HL-60 (cell line): ENCODE data around the gene TCERG1.

Source experiments
- DNase-seq, 2 experiments: peaks; one replicate each; pipeline ENCODE4 v3.0.0-alpha.2; 2010 to 2020; ENCODE audit warnings: low read depth in 1 of 2, low spot score in 1 of 2
- H3K27ac ChIP-seq: fragments of 250-450 bp; sonication (Bioruptor Pico); replicated peaks from 2 replicates; pipeline ENCODE4 v1.5.1; 2020; ENCODE audit warnings: mild to moderate bottlenecking, moderate library complexity
- H3K27me3 ChIP-seq: fragments of 250-450 bp; sonication (Bioruptor Pico); 2 replicates; pipeline ENCODE4 v1.5.1; 2021; ENCODE audit warnings: mild to moderate bottlenecking, moderate library complexity; ENCODE audit not compliant: insufficient read depth, poor library complexity, severe bottlenecking
- H3K4me3 ChIP-seq: replicated peaks from 2 replicates; pipeline ENCODE4 v1.5.1; 2011; ENCODE audit warnings: mild to moderate bottlenecking, control low read depth, low read length; ENCODE audit not compliant: insufficient read depth
- CTCF ChIP-seq: IDR thresholded peaks from one replicate; pipeline ENCODE4 v1.5.1; 2011; ENCODE audit warnings: low read length, control low read depth, inconsistent platforms; ENCODE audit not compliant: insufficient read depth
- GABPA ChIP-seq: IDR thresholded peaks from 2 replicates; pipeline ENCODE4 v1.6.1; 2012; ENCODE audit warnings: low read depth
- POLR2AphosphoS5 ChIP-seq: IDR thresholded peaks from 2 replicates; pipeline ENCODE4 v1.6.1; 2012; ENCODE audit warnings: low read depth
- REST ChIP-seq: IDR thresholded peaks from 2 replicates; pipeline ENCODE4 v1.6.1; 2012; ENCODE audit warnings: low read depth; ENCODE audit not compliant: insufficient replicate concordance
- SPI1 ChIP-seq: IDR thresholded peaks from 2 replicates; pipeline ENCODE4 v1.6.1; 2012; ENCODE audit warnings: low read depth, mild to moderate bottlenecking, borderline replicate concordance

The TCERG1 gene

GRCh38 chr5:146510559-146511125, 63.5 kb downstream of the TCERG1 start:
- Histone ChIP-seq H3K27me3 (no peaks in the 10 kb centered on the region), H3K4me3 (no peak overlapping the region), H3K27ac (no peak overlapping the region)
- no peak for TF ChIP-seq CTCF
- DNase-seq, result peak in 1 of 2 experiments; percentile 5

GRCh38 chr5:146513462-146513861, 66.3 kb downstream of the TCERG1 start:
- Histone ChIP-seq H3K4me3 (no peak overlapping the region), H3K27me3 (no peaks in the 10 kb centered on the region), H3K27ac (no peak overlapping the region)
- TF ChIP-seq SPI1 (no peak), GABPA (no peak), REST (no peak), CTCF (no peak), POLR2AphosphoS5 (no peak)
- no peak for DNase-seq

- H3K27me3 ChIP-seq, result no peaks in the 10 kb centered on the region
- H3K27ac ChIP-seq, result no peak overlapping the region
- no peak overlapping the region for H3K4me3 ChIP-seq
- TF ChIP-seq REST (no peak), CTCF (no peak), POLR2AphosphoS5 (no peak), SPI1 (no peak), GABPA (no peak)
- DNase-seq, result no peak
Measured at GRCh38 chr5:146514575-146514974, 67.4 kb downstream of the TCERG1 start.

GRCh38 chr5:146515473-146516150, 68.5 kb downstream of the TCERG1 start:
- TF ChIP-seq GABPA, result no peak
- TF ChIP-seq SPI1, result no peak
- TF ChIP-seq REST, result no peak
- TF ChIP-seq POLR2AphosphoS5, result no peak
- no peak for TF ChIP-seq CTCF
- Histone ChIP-seq H3K4me3 (no peak overlapping the region), H3K27ac (no peak overlapping the region), H3K27me3 (no peaks in the 10 kb centered on the region)
- no peak for DNase-seq
